Measurements from ENCODE around the gene IL17D.

DNA sequence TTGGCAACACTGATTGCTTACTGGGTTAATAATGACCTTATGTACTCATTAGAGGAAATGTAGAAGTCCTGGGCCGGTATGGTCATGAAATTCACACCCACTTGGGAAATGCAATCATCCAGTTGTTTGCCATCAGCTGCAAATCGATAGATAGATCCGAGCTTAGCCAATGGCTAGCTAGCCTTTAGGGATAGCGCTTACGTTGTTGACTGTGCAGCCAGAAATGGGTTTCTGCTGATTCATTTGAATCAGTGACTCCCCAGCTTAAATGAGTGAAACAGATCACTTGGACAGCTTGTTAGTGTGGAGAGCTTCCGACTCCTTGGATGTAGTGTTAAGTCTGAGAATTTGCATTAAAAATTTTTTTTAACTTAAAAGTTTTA is 11.8 kb downstream of the IL17D start:
- no peak for TF ChIP-seq CTCF (IDR thresholded peaks at IDR 0.05; ENCODE audit: low read length)
- TF ChIP-seq EZH2 (IDR thresholded peaks at IDR 0.05; ENCODE audit: borderline replicate concordance, low read length): no peak
